Stomach (tissue), 9 donors: ENCODE results near the gene ZNF614. TPM values are rescaled to one million over a fixed set of nuclear protein-coding genes. Genes with fewer than 3 reads are reported as not detected.

ENCODE experiments used
- DNase-seq, 2 donors: peaks; one replicate each; pipeline versions ENCODE4 v3.0.0 to v3.0.0-alpha.2; 2013 to 2019
- H3K27ac ChIP-seq, 5 donors: fragments of 200-600 bp in 4 of 5; sonication (generic) in 4 of 5; one replicate each; pipeline ENCODE4 v1.5.1; 2013 to 2019; ENCODE audit warnings: mild to moderate bottlenecking in 1 of 5, moderate library complexity in 1 of 5
- H3K27me3 ChIP-seq, 3 donors: fragments of 200-600 bp; sonication (generic); one replicate each; pipeline ENCODE4 v1.5.1; 2017 to 2019; ENCODE audit warnings: mixed run types in 1 of 3
- H3K36me3 ChIP-seq, 4 donors: fragments of 200-600 bp; sonication (generic); 1 replicate in 3 of 4; 2 replicates in 1 of 4; pipeline ENCODE4 v1.5.1; 2016 to 2019
- H3K4me1 ChIP-seq, 4 donors: fragments of 200-600 bp; sonication (generic); one replicate each; pipeline ENCODE4 v1.5.1; 2016 to 2019
- H3K4me3 ChIP-seq, 4 donors: fragments of 200-600 bp; sonication (generic) in 3 of 4; one replicate each; pipeline ENCODE4 v1.5.1; 2016 to 2019; ENCODE audit warnings: mild to moderate bottlenecking in 1 of 4
- H3K9me3 ChIP-seq, 4 donors: fragments of 200-600 bp; sonication (generic); one replicate each; pipeline ENCODE4 v1.5.1; 2016 to 2019
- EP300 ChIP-seq: sonication (generic); formaldehyde crosslinking; IDR thresholded peaks from one replicate; pipeline ENCODE4 v1.6.1; 2017; ENCODE audit warnings: antibody characterized with exemption
- POLR2A ChIP-seq, 4 donors: fragments of 450-650 bp; IDR thresholded peaks; one replicate each; pipeline ENCODE4 v1.6.1; 2016; ENCODE audit warnings: antibody characterized with exemption in 4 of 4, control low read depth in 2 of 4, mild to moderate bottlenecking in 1 of 4, moderate library complexity in 1 of 4
- POLR2AphosphoS5 ChIP-seq, 3 donors: sonication (generic); formaldehyde crosslinking; IDR thresholded peaks; one replicate each; pipeline ENCODE4 v1.6.1; 2016; ENCODE audit warnings: antibody characterized with exemption in 3 of 3
- WGBS, 5 donors: extraction: QIAGEN DNeasy Blood & Tissue Kit in 3 of 5; methylation state at CpG; one replicate each; pipeline versions ENCODE4 v1.1.5 to v1.1.7; 2013 to 2018; 5-methylcytosine and 5-hydroxymethylcytosine counted together
- intact Hi-C: fragments of 100-400 bp; cut with DNase I; formaldehyde crosslinking; loops from one replicate; pipeline ENCODE4 v1.15.1; 2023; ENCODE audit warnings: low total_unique reads
- polyA plus RNA-seq, 3 donors: library from polyadenylated mRNA; stranded (reverse); fragments of 200-250 nt; gene quantifications; one replicate each; pipeline ENCODE4 v1.2.3, GENCODE V29; 2013
- total RNA-seq, 5 donors: library from RNA; depleted of rRNA; stranded (reverse); fragments of >200 nt; gene quantifications; one replicate each; pipeline versions ENCODE4 v1.1.0 to v1.2.3, GENCODE V29; 2014 to 2016
- TF ChIP-seq, protein P1 (sequence below), 7 experiments: fragments of 450-650 bp in 4 of 7; fragments of 200-600 bp in 3 of 7; sonication (generic) in 3 of 7; IDR thresholded peaks; one replicate each; pipeline ENCODE4 v1.5.1; 2016 to 2019; ENCODE audit warnings: antibody characterized with exemption in 7 of 7, control low read depth in 2 of 7, mild to moderate bottlenecking in 1 of 7
- donor health status: healthy with polysubstance abuse.
- donor health status: Bipolar disorder and iron deficiency.
- donor health status: healthy.

The ZNF614 gene
- total and polyA plus RNA-seq, 8 donors = 1.9 to 15.2 (median 3.8) TPM; not detected in 1

DNA sequence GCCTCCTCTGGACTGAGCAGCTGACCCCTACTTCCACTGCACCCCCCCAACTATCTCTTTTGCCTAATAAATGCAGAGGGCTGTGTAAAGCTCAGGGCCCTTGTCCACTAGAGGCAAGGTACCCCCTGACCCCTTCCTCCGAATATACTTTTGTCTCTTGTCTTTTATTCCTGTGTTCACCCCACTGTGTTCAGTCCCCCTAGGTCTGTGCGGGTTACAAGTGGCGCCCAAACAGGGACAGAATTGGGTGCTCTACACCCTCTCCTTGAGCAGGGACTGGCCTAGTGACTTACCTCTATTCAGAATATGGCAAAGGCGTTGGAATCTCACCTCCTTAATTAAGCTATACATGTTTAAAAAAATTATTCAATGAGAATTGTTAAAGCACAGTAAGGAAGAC, 56.6 kb downstream of the ZNF614 start:
- H3K36me3 ChIP-seq = peaks cover 77 to 100% (median 92%) of the 10 kb centered on the region in 4 donors
- no peak for TF ChIP-seq EP300
- no peak for TF ChIP-seq POLR2AphosphoS5 (IDR thresholded peaks at IDR 0.05)
- TF ChIP-seq, protein P1, sequence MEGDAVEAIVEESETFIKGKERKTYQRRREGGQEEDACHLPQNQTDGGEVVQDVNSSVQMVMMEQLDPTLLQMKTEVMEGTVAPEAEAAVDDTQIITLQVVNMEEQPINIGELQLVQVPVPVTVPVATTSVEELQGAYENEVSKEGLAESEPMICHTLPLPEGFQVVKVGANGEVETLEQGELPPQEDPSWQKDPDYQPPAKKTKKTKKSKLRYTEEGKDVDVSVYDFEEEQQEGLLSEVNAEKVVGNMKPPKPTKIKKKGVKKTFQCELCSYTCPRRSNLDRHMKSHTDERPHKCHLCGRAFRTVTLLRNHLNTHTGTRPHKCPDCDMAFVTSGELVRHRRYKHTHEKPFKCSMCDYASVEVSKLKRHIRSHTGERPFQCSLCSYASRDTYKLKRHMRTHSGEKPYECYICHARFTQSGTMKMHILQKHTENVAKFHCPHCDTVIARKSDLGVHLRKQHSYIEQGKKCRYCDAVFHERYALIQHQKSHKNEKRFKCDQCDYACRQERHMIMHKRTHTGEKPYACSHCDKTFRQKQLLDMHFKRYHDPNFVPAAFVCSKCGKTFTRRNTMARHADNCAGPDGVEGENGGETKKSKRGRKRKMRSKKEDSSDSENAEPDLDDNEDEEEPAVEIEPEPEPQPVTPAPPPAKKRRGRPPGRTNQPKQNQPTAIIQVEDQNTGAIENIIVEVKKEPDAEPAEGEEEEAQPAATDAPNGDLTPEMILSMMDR (IDR thresholded peaks at IDR 0.05) = no peak
- TF ChIP-seq POLR2A (IDR thresholded peaks at IDR 0.05) = no peak
- no peak overlapping the region for H3K27ac ChIP-seq
- intact Hi-C loops = no loop called here
- peaks cover 86 to 100% (median 98%) of the 10 kb centered on the region in 4 donors for H3K9me3 ChIP-seq
- no peaks in the 10 kb centered on the region for H3K4me1 ChIP-seq
- WGBS, 5 donors = 94 to 98% (median 96%) methylated on average over 4 of the region's 4 CpGs
- no peak overlapping the region for H3K4me3 ChIP-seq
- H3K27me3 ChIP-seq = no peaks in the 10 kb centered on the region
- peak in 1 of 2 donors; percentile 17 for DNase-seq

DNA sequence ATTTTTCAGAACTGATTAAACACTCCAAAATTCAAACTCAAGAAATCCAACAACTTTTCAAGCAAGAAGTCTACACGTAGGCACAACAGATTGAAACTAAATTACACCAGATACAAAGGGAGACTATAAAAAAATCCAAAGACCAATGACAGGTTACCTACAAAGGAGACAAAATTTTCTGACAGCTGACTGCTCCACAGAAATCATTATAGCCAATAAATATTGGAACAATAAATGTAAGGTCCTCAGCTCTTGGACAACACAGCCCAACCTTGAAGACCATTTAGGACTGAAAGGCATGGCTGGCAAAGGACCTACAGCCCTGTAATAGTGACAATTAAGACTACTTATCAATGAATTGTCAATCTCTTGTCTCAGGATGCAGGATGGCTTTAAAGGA, 57.5 kb downstream of the ZNF614 start:
- TF ChIP-seq, protein P1 (IDR thresholded peaks at IDR 0.05) = no peak
- TF ChIP-seq POLR2AphosphoS5 (IDR thresholded peaks at IDR 0.05) = no peak
- TF ChIP-seq POLR2A (IDR thresholded peaks at IDR 0.05) = no peak
- no peak for TF ChIP-seq EP300
- Histone ChIP-seq H3K4me1 (no peaks in the 10 kb centered on the region), H3K27me3 (no peaks in the 10 kb centered on the region), H3K4me3 (no peak overlapping the region), H3K9me3 (peaks cover 90 to 100% (median 97%) of the 10 kb centered on the region in 4 donors), H3K27ac (no peak overlapping the region), H3K36me3 (peaks cover 86 to 100% (median 96%) of the 10 kb centered on the region in 4 donors)
- DNase-seq = no peak
- WGBS, 5 donors = 91 to 96% (median 94%) methylated on average over 1 of the region's 1 CpG
- intact Hi-C loops = no loop called here

DNA sequence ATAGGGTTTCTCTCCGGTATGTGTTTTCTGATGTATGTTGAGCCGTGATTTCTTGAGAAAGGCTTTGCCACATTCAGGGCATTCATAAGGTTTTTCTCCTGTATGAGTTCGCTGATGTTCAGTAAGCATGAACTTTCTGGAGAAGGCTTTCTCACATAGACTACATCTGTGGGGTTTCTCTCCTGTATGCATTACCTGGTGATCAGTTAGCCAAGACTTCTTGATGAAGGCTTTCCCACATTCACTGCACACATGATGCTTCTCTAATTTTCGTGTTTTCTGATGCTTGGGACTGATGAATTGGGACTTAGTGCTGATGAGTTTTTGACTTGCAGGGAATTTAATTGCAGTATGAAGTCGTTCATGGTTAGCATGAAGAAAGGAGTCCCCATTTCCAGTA, 62.6 kb downstream of the ZNF614 start:
- no peak for DNase-seq
- H3K4me3 ChIP-seq = no peak overlapping the region
- TF ChIP-seq POLR2A (IDR thresholded peaks at IDR 0.05) (no peak), POLR2AphosphoS5 (IDR thresholded peaks at IDR 0.05) (no peak), EP300 (no peak)
- TF ChIP-seq, protein P1 (IDR thresholded peaks at IDR 0.05) = no peak
- 97 to 99% (median 98%) methylated on average over 5 of the region's 5 CpGs for WGBS, 5 donors
- no peaks in the 10 kb centered on the region for H3K27me3 ChIP-seq
- intact Hi-C loops = no loop called here
- no peak overlapping the region for H3K27ac ChIP-seq
- peaks cover 79 to 100% (median 98%) of the 10 kb centered on the region in 4 donors for H3K9me3 ChIP-seq
- peaks cover 57 to 97% (median 83%) of the 10 kb centered on the region in 4 donors for H3K36me3 ChIP-seq
- no peaks in the 10 kb centered on the region for H3K4me1 ChIP-seq

Other genes starting within 250 kb of the ZNF614 start
- 1 to 10 TPM in 3 of 5 donors, not detected in 2; 1.6 to 7.0 (median 3.1) TPM for gene FPR3, start 233.2 kb downstream of the ZNF614 start, total RNA-seq
- gene FPR3, start 233.2 kb downstream of the ZNF614 start, polyA plus RNA-seq = 1 to 10 TPM in 2 of 3 donors, under 1 TPM in 1; 0.58 to 2.7 (median 2.3) TPM
- 10 to 100 TPM in 3 of 5 donors, 1 to 10 TPM in 2; 5.5 to 25.2 (median 14.2) TPM for gene ZNF577, start 140.4 kb downstream of the ZNF614 start, total RNA-seq
- 10 to 100 TPM in 2 of 3 donors, 1 to 10 TPM in 1; 6.0 to 21.5 (median 13.1) TPM for gene ZNF577, start 140.4 kb downstream of the ZNF614 start, polyA plus RNA-seq
- 10 to 100 TPM in 1 of 5 donors, 1 to 10 TPM in 4; 1.2 to 23.3 (median 8.0) TPM for gene ZNF649, start 123.4 kb downstream of the ZNF614 start, total RNA-seq
- 1 to 10 TPM; 2.9 to 7.5 (median 3.1) TPM for gene ZNF649, start 123.4 kb downstream of the ZNF614 start, polyA plus RNA-seq
- gene ZNF613, start 100.9 kb downstream of the ZNF614 start, total RNA-seq = 10 to 100 TPM in 1 of 5 donors, 1 to 10 TPM in 3, under 1 TPM in 1; 0.29 to 12.8 (median 3.2) TPM
- gene ZNF613, start 100.9 kb downstream of the ZNF614 start, polyA plus RNA-seq = 1 to 10 TPM; 1.7 to 7.2 (median 2.2) TPM
- gene ZNF350, start 41.5 kb downstream of the ZNF614 start, total RNA-seq = 100 to 1,000 TPM in 1 of 5 donors, 10 to 100 TPM in 2, 1 to 10 TPM in 1, under 1 TPM in 1; 0.58 to 149 (median 24.2) TPM
- gene ZNF350, start 41.5 kb downstream of the ZNF614 start, polyA plus RNA-seq = 10 to 100 TPM in 1 of 3 donors, 1 to 10 TPM in 2; 4.1 to 10.2 (median 6.1) TPM
- 10 to 100 TPM in 2 of 5 donors, 1 to 10 TPM in 3; 2.9 to 25.7 (median 9.7) TPM for gene ZNF615, start 20.2 kb downstream of the ZNF614 start, total RNA-seq
- gene ZNF615, start 20.2 kb downstream of the ZNF614 start, polyA plus RNA-seq = 1 to 10 TPM; 2.6 to 5.3 (median 3.4) TPM
- 10 to 100 TPM in 3 of 5 donors, 1 to 10 TPM in 2; 5.2 to 41.3 (median 17.0) TPM for gene ZNF432, start 20.5 kb upstream of the ZNF614 start, total RNA-seq
- 1 to 10 TPM; 2.6 to 9.2 (median 9.0) TPM for gene ZNF432, start 20.5 kb upstream of the ZNF614 start, polyA plus RNA-seq
- gene ZNF841, start 67.4 kb upstream of the ZNF614 start, total RNA-seq = 10 to 100 TPM in 4 of 5 donors, 1 to 10 TPM in 1; 4.3 to 47.4 (median 20.7) TPM
- 1 to 10 TPM; 5.2 to 6.3 (median 6.2) TPM for gene ZNF841, start 67.4 kb upstream of the ZNF614 start, polyA plus RNA-seq
- 10 to 100 TPM in 1 of 5 donors, 1 to 10 TPM in 3, under 1 TPM in 1; 0.29 to 23.3 (median 7.2) TPM for gene ZNF616, start 111.6 kb upstream of the ZNF614 start, total RNA-seq
- 1 to 10 TPM; 1.7 to 2.0 (median 1.7) TPM for gene ZNF616, start 111.6 kb upstream of the ZNF614 start, polyA plus RNA-seq
- gene ZNF836, start 143.2 kb upstream of the ZNF614 start, total RNA-seq = 10 to 100 TPM in 2 of 5 donors, 1 to 10 TPM in 3; 1.3 to 17.7 (median 4.1) TPM
- gene ZNF836, start 143.2 kb upstream of the ZNF614 start, polyA plus RNA-seq = 1 to 10 TPM; 3.2 to 4.5 (median 3.4) TPM
- gene PPP2R1A, start 161.7 kb upstream of the ZNF614 start, total RNA-seq = 100 to 1,000 TPM in 4 of 5 donors, 10 to 100 TPM in 1; 73.3 to 272 (median 192) TPM
- 100 to 1,000 TPM in 2 of 3 donors, 10 to 100 TPM in 1; 98.7 to 146 (median 109) TPM for gene PPP2R1A, start 161.7 kb upstream of the ZNF614 start, polyA plus RNA-seq
- 10 to 100 TPM in 3 of 5 donors, 1 to 10 TPM in 2; 1.3 to 19.6 (median 14.2) TPM for gene ZNF766, start 241.2 kb upstream of the ZNF614 start, total RNA-seq
- gene ZNF766, start 241.2 kb upstream of the ZNF614 start, polyA plus RNA-seq = 1 to 10 TPM; 2.6 to 4.0 (median 3.3) TPM